IMR-90 (cell line): ENCODE data around the gene NOTCH2. TPM values are rescaled to one million over a fixed set of nuclear protein-coding genes. Genes with fewer than 3 reads are reported as not detected.

Experiments
- ATAC-seq: fragments of 200-7000 bp; cut with Tn5 transposase; 2 replicates; pipeline ENCODE4 v1.9.1; 2020; ENCODE audit warnings: low read depth, mild to moderate bottlenecking, moderate library complexity
- BruUV-seq: library from RNA; stranded (reverse); fragments of 400-500 nt; replicated peaks from 2 replicates; lab custom pipeline; 2021; lab: Mats Ljungman, UMichigan
- CTCF ChIA-PET: fragments of 300-600 bp; formaldehyde crosslinking; extraction: SDS; loops from one replicate; lab custom pipeline; 2021; ENCODE audit warnings: antibody characterized with exemption; lab: Yijun Ruan, JAX
- POLR2A ChIA-PET: fragments of 300-600 bp; sonication (Branson Sonifier 250); formaldehyde crosslinking; loops from one replicate; lab custom pipeline; 2022; ENCODE audit warnings: antibody characterized with exemption; ENCODE audit not compliant: unreplicated experiment; lab: Charles Lee
- DNase-seq: peaks from one replicate; pipeline ENCODE4 v3.0.0; 2013
- H2AFZ ChIP-seq: replicated peaks from 2 replicates; pipeline ENCODE3; 2013; ENCODE audit warnings: low read length, mild to moderate bottlenecking; ENCODE audit not compliant: poor library complexity
- H2AK5ac ChIP-seq: 2 replicates; pipeline ENCODE4 v1.6.1; 2013; ENCODE audit warnings: low read depth, low read length, inconsistent platforms
- H2AK9ac ChIP-seq: replicated peaks from 2 replicates; pipeline ENCODE3; 2013; ENCODE audit warnings: mild to moderate bottlenecking, low read depth, low read length, moderate library complexity; ENCODE audit not compliant: poor library complexity
- H2BK120ac ChIP-seq: 2 replicates; pipeline ENCODE4 v1.6.1; 2013; ENCODE audit warnings: low read depth, low read length, inconsistent platforms
- H2BK15ac ChIP-seq: 3 replicates; pipeline ENCODE4 v1.6.1; 2013; ENCODE audit warnings: low read depth, low read length, inconsistent platforms
- H2BK20ac ChIP-seq: 2 replicates; pipeline ENCODE4 v1.6.1; 2013; ENCODE audit warnings: low read depth, mild to moderate bottlenecking, inconsistent platforms, low read length, moderate library complexity
- H2BK5ac ChIP-seq: 2 replicates; pipeline ENCODE4 v1.6.1; 2013; ENCODE audit warnings: mild to moderate bottlenecking, low read depth, low read length, inconsistent platforms; ENCODE audit not compliant: poor library complexity, severe bottlenecking
- H3K14ac ChIP-seq: replicated peaks from 2 replicates; pipeline ENCODE4 v1.6.1; 2013; ENCODE audit warnings: low read depth, low read length, inconsistent platforms
- H3K18ac ChIP-seq: 2 replicates; pipeline ENCODE4 v1.6.1; 2013; ENCODE audit warnings: low read depth, low read length, control low read depth
- H3K23ac ChIP-seq: 2 replicates; pipeline ENCODE4 v1.6.1; 2013; ENCODE audit warnings: low read depth, low read length, inconsistent platforms
- H3K27ac ChIP-seq: 2 replicates; pipeline ENCODE4 v1.5.1; 2013; ENCODE audit warnings: mild to moderate bottlenecking, control low read depth, low read length; ENCODE audit not compliant: insufficient read depth
- H3K27me3 ChIP-seq: 2 replicates; pipeline ENCODE4 v1.6.1; 2013; ENCODE audit warnings: low read length; ENCODE audit not compliant: control insufficient read depth, insufficient read depth
- H3K36me3 ChIP-seq: 2 replicates; pipeline ENCODE4 v1.6.1; 2013; ENCODE audit warnings: low read length, mixed read lengths; ENCODE audit not compliant: control insufficient read depth, insufficient read depth
- H3K4ac ChIP-seq: 2 replicates; pipeline ENCODE4 v1.6.1; 2013; ENCODE audit warnings: low read depth, low read length, inconsistent platforms
- H3K4me1 ChIP-seq: 2 replicates; pipeline ENCODE4 v1.6.1; 2013; ENCODE audit warnings: low read length, mixed read lengths; ENCODE audit not compliant: control insufficient read depth, insufficient read depth
- H3K4me2 ChIP-seq: 2 replicates; pipeline ENCODE4 v1.6.1; 2013; ENCODE audit warnings: low read depth, mild to moderate bottlenecking, control low read depth, low read length, moderate library complexity
- H3K4me3 ChIP-seq: 2 replicates; pipeline ENCODE4 v1.5.1; 2013; ENCODE audit warnings: low read depth, mild to moderate bottlenecking, control low read depth, low read length, moderate library complexity; ENCODE audit not compliant: insufficient read depth
- H3K56ac ChIP-seq: 2 replicates; pipeline ENCODE4 v1.6.1; 2013; ENCODE audit warnings: low read length, inconsistent platforms; ENCODE audit not compliant: insufficient read depth; ENCODE audit errors: extremely low read depth
- H3K79me1 ChIP-seq, 2 experiments: 2 replicates each; pipeline ENCODE4 v1.6.1; 2013; ENCODE audit warnings: low read length in 2 of 2, inconsistent platforms in 1 of 2, low read depth in 1 of 2
- H3K9ac ChIP-seq: 2 replicates; pipeline ENCODE4 v1.6.1; 2013; ENCODE audit warnings: low read depth, low read length, control low read depth
- H3K9me1 ChIP-seq: 2 replicates; pipeline ENCODE4 v1.6.1; 2013; ENCODE audit warnings: low read length, inconsistent platforms; ENCODE audit not compliant: insufficient read depth
- H3K9me3 ChIP-seq: 2 replicates; pipeline ENCODE4 v1.6.1; 2013; ENCODE audit warnings: low read length; ENCODE audit not compliant: control insufficient read depth, insufficient read depth
- H4K20me1 ChIP-seq: 2 replicates; pipeline ENCODE4 v1.6.1; 2013; ENCODE audit warnings: low read length, inconsistent platforms; ENCODE audit not compliant: insufficient read depth
- H4K5ac ChIP-seq: 2 replicates; pipeline ENCODE4 v1.6.1; 2013; ENCODE audit warnings: mild to moderate bottlenecking, low read depth, low read length, control low read depth
- H4K8ac ChIP-seq, 2 experiments: 2 replicates each; pipeline ENCODE4 v1.6.1; 2013; ENCODE audit warnings: low read depth in 2 of 2, low read length in 2 of 2, control low read depth in 1 of 2, inconsistent platforms in 1 of 2
- H4K91ac ChIP-seq: 2 replicates; pipeline ENCODE4 v1.6.1; 2013; ENCODE audit warnings: low read depth, low read length, inconsistent platforms; ENCODE audit not compliant: insufficient read depth
- FOS ChIP-seq: fragments of 150-350 bp; IDR thresholded peaks from 2 replicates; pipeline ENCODE4 v1.6.1; 2016; ENCODE audit warnings: low read depth, low read length
- dilution Hi-C: fragments of 300-500 bp; cut with HindIII; formaldehyde crosslinking; loops from one replicate; pipeline ENCODE4 v1.14.3; 2018; ENCODE audit warnings: low sequenced_read_pairs; ENCODE audit not compliant: unreplicated experiment
- in situ Hi-C: fragments of 300-500 bp; cut with MboI; formaldehyde crosslinking; loops from 3 replicates; pipeline ENCODE4 v1.14.3; 2019; ENCODE audit warnings: low sequenced_read_pairs, inconsistent platforms, mixed read lengths
- intact Hi-C: fragments of 100-400 bp; cut with micrococcal nuclease; formaldehyde crosslinking; loops from 2 replicates; pipeline ENCODE4 v1.10.0; 2022
- polyA plus RNA-seq, 3 experiments: library from polyadenylated mRNA; depleted of rRNA; stranded (reverse); fragments of >200 nt; gene quantifications; 2 replicates each; pipeline ENCODE4 v1.2.3, GENCODE V29; 2012; ENCODE audit warnings: low replicate concordance in 1 of 3
- total RNA-seq: library from RNA; depleted of rRNA; stranded (reverse); fragments of >200 nt; gene quantifications from 2 replicates; pipeline ENCODE4 v1.2.3, GENCODE V29; 2012
- TF ChIP-seq, protein P1 (sequence below): conservative IDR thresholded peaks from 2 replicates; pipeline ENCODE4 v1.5.1; 2012; ENCODE audit warnings: mild to moderate bottlenecking, low read depth, low read length, improper control_type of control experiment

NOTCH2 gene
- total and polyA plus RNA-seq, 2 of the 4 experiments (the other 2 are of a cell fraction): 40.4 to 131 TPM

GRCh38 chr1:119974013-119974412, 95.4 kb downstream of the NOTCH2 start:
- ChIA-PET POLR2A (no interaction called here), CTCF (no interaction called here)

More at GRCh38 chr1:119974013-119974412, 95.4 kb downstream of the NOTCH2 start:
- in situ Hi-C loops (no loop called here), intact Hi-C loops (no loop called here), dilution Hi-C loops (no loop called here)
- peaks cover 56 to 70% of the 10 kb centered on the region in 2 experiments for H3K79me1 ChIP-seq
- no peak overlapping the region for H3K23ac ChIP-seq
- no peak overlapping the region for H3K9ac ChIP-seq
- no peak overlapping the region for H3K56ac ChIP-seq
- no peak overlapping the region for H3K14ac ChIP-seq
- H3K27me3 ChIP-seq: no peaks in the 10 kb centered on the region
- no peak overlapping the region for H2BK15ac ChIP-seq
- no peak overlapping the region; a peak in 1 of 4 replicates for H4K8ac ChIP-seq
- H3K18ac ChIP-seq: no peak overlapping the region
- H4K91ac ChIP-seq: no peak overlapping the region
- H3K27ac ChIP-seq: no peak overlapping the region
- no peak for ATAC-seq
- no peak for DNase-seq
- H2AFZ ChIP-seq: no peak overlapping the region
- no peaks in the 10 kb centered on the region for H3K9me3 ChIP-seq
- no peak overlapping the region for H2AK5ac ChIP-seq
- no peak overlapping the region for H4K5ac ChIP-seq
- H4K20me1 ChIP-seq: peaks cover 4% of the 10 kb centered on the region; the same call in 1 of the 2 replicates
- no peak overlapping the region for H2BK120ac ChIP-seq
- no peak overlapping the region for H2BK20ac ChIP-seq
- H3K9me1 ChIP-seq: peaks cover 20% of the 10 kb centered on the region
- H3K4me3 ChIP-seq: no peak overlapping the region
- BruUV-seq: no TSS peak
- no peak overlapping the region for H3K4ac ChIP-seq
- H3K4me1 ChIP-seq: no peaks in the 10 kb centered on the region
- H3K4me2 ChIP-seq: no peak overlapping the region
- H2AK9ac ChIP-seq: no peak overlapping the region
- H2BK5ac ChIP-seq: no peak overlapping the region
- peaks cover 17% of the 10 kb centered on the region for H3K36me3 ChIP-seq
- TF ChIP-seq FOS: no peak
- TF ChIP-seq, protein P1, sequence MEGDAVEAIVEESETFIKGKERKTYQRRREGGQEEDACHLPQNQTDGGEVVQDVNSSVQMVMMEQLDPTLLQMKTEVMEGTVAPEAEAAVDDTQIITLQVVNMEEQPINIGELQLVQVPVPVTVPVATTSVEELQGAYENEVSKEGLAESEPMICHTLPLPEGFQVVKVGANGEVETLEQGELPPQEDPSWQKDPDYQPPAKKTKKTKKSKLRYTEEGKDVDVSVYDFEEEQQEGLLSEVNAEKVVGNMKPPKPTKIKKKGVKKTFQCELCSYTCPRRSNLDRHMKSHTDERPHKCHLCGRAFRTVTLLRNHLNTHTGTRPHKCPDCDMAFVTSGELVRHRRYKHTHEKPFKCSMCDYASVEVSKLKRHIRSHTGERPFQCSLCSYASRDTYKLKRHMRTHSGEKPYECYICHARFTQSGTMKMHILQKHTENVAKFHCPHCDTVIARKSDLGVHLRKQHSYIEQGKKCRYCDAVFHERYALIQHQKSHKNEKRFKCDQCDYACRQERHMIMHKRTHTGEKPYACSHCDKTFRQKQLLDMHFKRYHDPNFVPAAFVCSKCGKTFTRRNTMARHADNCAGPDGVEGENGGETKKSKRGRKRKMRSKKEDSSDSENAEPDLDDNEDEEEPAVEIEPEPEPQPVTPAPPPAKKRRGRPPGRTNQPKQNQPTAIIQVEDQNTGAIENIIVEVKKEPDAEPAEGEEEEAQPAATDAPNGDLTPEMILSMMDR: no peak
